Suprapubic skin (tissue), 4 donors: ENCODE data around the gene SMARCA2. TPM values are rescaled to one million over a fixed set of nuclear protein-coding genes. Genes with fewer than 3 reads are reported as not detected.
A peak's percentile ranks its signal among the peaks of the same experiment; 100 is the strongest.

Experiments used
- DNase-seq, 2 donors: peaks; one replicate each; pipeline ENCODE4 v3.0.0-alpha.2; 2019; ENCODE audit warnings: low spot score in 2 of 2
- H3K27ac ChIP-seq: fragments of 200-600 bp; sonication (generic); one replicate; pipeline ENCODE4 v1.5.1; 2019
- H3K27me3 ChIP-seq: fragments of 200-600 bp; sonication (generic); one replicate; pipeline ENCODE4 v1.5.1; 2019
- H3K36me3 ChIP-seq: fragments of 200-600 bp; sonication (generic); one replicate; pipeline ENCODE4 v1.5.1; 2019
- H3K4me1 ChIP-seq: fragments of 200-600 bp; sonication (generic); one replicate; pipeline ENCODE4 v1.5.1; 2019
- H3K4me3 ChIP-seq: fragments of 200-600 bp; sonication (generic); one replicate; pipeline ENCODE4 v1.5.1; 2019; ENCODE audit warnings: mild to moderate bottlenecking
- H3K9me3 ChIP-seq: fragments of 200-600 bp; sonication (generic); one replicate; pipeline ENCODE4 v1.5.1; 2019
- EP300 ChIP-seq: sonication (generic); formaldehyde crosslinking; IDR thresholded peaks from one replicate; pipeline ENCODE4 v1.6.1; 2017; ENCODE audit warnings: antibody characterized with exemption
- POLR2A ChIP-seq, 2 donors: fragments of 450-650 bp; IDR thresholded peaks; one replicate each; pipeline ENCODE4 v1.6.1; 2017; ENCODE audit warnings: antibody characterized with exemption in 2 of 2, mild to moderate bottlenecking in 2 of 2, moderate library complexity in 2 of 2
- POLR2AphosphoS5 ChIP-seq, 3 donors: sonication (generic); formaldehyde crosslinking; IDR thresholded peaks; one replicate each; pipeline ENCODE4 v1.6.1; 2017; ENCODE audit warnings: antibody characterized with exemption in 3 of 3
- WGBS: methylation state at CpG from one replicate; pipeline ENCODE4 v1.1.5; 2018; 5-methylcytosine and 5-hydroxymethylcytosine counted together
- total RNA-seq, 4 donors: library from RNA; depleted of rRNA; stranded (reverse); fragments of >200 nt; gene quantifications; one replicate each; pipeline ENCODE4 v1.1.0, GENCODE V29; 2016
- TF ChIP-seq, protein P1 (sequence below), 2 donors: fragments of 200-600 bp in 1 of 2; fragments of 450-650 bp in 1 of 2; sonication (generic) in 1 of 2; IDR thresholded peaks; one replicate each; pipeline ENCODE4 v1.5.1; 2016 to 2019; ENCODE audit warnings: antibody characterized with exemption in 2 of 2, mild to moderate bottlenecking in 1 of 2, moderate library complexity in 1 of 2

Gene SMARCA2
- total RNA-seq, 4 donors from 2014 or later: 88.9 to 236 (median 140) TPM

DNA sequence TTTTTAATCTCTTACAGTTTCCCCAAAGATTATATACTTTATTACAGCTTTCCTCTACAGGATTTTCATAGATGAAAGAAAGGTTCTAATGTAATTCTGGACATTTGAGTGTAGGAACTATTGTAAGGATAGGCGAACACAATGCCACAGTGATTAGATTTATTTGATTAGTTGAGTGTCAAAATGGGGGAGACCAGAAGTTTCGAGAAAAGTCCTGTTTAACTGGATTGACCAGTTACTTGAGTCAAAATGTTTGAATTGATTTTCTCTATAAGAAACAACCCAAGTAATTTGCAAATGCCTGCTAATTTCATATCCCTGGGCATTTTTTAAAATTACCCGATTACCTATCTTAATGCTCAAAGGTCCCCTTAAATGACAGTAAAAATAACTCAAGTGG, 50.6 kb downstream of the SMARCA2 start:
- DNase-seq: no peak
- Histone ChIP-seq H3K4me3 (no peak overlapping the region), H3K9me3 (no peaks in the 10 kb centered on the region), H3K27me3 (no peaks in the 10 kb centered on the region), H3K4me1 (no peaks in the 10 kb centered on the region), H3K27ac (no peak overlapping the region), H3K36me3 (peaks cover 66% of the 10 kb centered on the region)
- 60% methylated on average over 3 of the region's 3 CpGs for WGBS
- TF ChIP-seq POLR2AphosphoS5 (IDR thresholded peaks at IDR 0.05) (no peak), POLR2A (IDR thresholded peaks at IDR 0.05) (no peak), EP300 (no peak)
- TF ChIP-seq, protein P1, sequence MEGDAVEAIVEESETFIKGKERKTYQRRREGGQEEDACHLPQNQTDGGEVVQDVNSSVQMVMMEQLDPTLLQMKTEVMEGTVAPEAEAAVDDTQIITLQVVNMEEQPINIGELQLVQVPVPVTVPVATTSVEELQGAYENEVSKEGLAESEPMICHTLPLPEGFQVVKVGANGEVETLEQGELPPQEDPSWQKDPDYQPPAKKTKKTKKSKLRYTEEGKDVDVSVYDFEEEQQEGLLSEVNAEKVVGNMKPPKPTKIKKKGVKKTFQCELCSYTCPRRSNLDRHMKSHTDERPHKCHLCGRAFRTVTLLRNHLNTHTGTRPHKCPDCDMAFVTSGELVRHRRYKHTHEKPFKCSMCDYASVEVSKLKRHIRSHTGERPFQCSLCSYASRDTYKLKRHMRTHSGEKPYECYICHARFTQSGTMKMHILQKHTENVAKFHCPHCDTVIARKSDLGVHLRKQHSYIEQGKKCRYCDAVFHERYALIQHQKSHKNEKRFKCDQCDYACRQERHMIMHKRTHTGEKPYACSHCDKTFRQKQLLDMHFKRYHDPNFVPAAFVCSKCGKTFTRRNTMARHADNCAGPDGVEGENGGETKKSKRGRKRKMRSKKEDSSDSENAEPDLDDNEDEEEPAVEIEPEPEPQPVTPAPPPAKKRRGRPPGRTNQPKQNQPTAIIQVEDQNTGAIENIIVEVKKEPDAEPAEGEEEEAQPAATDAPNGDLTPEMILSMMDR (IDR thresholded peaks at IDR 0.05): no peak

DNA sequence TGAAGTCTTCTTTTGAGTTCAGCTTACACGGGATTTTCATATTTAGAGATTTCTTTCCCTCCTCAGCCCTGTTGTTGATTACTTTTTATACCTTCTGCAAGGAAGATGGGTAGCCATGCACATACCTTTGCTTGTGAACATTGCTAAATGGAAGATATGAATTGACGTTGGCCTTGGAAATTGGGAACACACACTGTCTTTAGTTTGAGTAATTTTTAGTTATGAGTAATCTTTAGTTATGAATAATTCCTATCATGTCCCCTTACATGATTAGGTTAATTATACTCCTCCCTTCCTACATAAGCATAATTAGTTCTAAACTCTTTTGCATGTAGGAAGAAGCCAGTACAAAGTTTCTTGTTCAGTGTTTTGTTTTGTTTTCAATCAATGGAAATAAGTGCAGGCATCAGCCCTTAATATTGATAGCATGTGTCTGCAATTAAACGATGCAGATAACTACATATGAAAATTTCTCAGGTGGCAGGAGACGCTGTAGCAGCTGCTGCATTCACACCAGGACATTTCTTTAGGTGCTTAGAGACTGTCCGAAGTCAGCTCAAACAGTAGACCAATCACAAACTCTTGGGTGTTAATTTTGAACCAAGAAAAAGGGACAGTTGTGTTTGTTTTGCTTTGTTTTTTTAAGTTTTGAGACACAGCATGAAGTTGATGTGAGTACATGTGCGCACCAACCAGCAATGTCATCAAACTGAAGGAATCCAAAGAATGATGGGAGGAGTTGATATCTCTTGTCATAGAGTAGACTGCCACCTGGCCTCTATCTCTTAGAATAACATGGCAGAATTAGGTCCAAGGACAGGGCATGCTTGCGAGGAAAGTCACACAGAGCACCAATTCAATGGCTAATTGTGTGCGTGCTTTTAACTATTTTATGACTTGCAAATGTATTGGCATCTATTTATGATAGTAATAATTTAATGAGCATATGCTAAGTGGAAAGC, 51.4 kb downstream of the SMARCA2 start:
- Histone ChIP-seq H3K27me3 (no peaks in the 10 kb centered on the region), H3K9me3 (no peaks in the 10 kb centered on the region), H3K4me3 (no peak overlapping the region), H3K36me3 (peaks cover 66% of the 10 kb centered on the region), H3K27ac (no peak overlapping the region), H3K4me1 (no peaks in the 10 kb centered on the region)
- 70% methylated on average over 8 of the region's 8 CpGs for WGBS
- no peak for TF ChIP-seq POLR2A (IDR thresholded peaks at IDR 0.05)
- TF ChIP-seq, protein P1 (IDR thresholded peaks at IDR 0.05): peak in 1 of 2 donors; percentile 16
- TF ChIP-seq POLR2AphosphoS5 (IDR thresholded peaks at IDR 0.05): no peak
- DNase-seq: no peak

DNA sequence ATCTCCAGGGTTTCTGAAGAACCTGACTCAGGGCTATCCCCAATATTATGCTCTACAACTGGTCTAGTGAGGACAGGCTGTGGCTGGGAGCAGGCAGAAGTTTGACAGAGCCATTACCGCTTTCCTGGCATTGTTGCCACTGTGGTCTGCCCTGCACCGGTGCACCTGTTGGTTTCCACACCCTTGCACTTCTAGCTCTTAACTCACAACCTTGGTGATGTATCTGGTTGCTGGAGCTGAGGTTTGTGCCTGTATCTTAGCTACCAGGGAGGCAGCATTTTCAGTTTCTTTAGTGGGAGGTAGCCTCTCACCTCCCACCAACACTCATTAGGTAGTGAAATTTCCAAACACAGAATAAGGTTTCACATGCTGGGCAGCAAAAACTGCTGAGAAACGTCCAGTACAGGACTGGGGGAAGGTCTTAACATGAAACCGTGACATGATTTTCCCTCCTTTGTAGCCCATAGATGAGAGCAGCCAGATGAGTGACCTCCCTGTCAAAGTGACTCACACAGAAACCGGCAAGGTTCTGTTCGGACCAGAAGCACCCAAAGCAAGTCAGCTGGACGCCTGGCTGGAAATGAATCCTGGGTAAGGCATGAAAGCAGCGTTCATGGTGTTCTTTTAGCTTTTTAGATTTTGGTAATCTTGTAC, 57.7 kb downstream of the SMARCA2 start:
- Histone ChIP-seq H3K4me1 (no peaks in the 10 kb centered on the region), H3K36me3 (peaks cover 93% of the 10 kb centered on the region), H3K4me3 (no peak overlapping the region), H3K27me3 (no peaks in the 10 kb centered on the region), H3K27ac (no peak overlapping the region), H3K9me3 (no peaks in the 10 kb centered on the region)
- WGBS: 83% methylated on average over 8 of the region's 8 CpGs
- DNase-seq: no peak
- TF ChIP-seq, protein P1 (IDR thresholded peaks at IDR 0.05): no peak
- TF ChIP-seq EP300 (no peak), POLR2A (IDR thresholded peaks at IDR 0.05) (no peak), POLR2AphosphoS5 (IDR thresholded peaks at IDR 0.05) (no peak)

DNA sequence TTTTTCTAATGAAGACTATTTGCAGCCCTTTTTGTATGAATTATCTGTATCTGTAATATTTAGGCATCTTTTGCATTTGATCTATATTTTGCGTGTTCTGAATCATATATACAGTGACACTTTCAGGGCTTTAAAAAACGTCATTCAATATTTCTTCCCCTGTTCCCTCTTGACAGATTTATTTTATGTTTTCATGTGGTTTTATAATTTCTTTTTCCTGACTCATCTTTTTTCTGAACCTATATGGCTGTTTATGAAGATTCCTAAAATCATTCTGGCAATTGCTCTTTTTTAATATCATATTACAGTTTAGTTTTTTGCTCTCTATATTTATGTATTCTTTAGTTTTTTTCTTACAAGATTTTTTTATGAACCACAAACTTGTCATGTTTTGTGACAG, 67.6 kb downstream of the SMARCA2 start:
- peaks cover 88% of the 10 kb centered on the region for H3K36me3 ChIP-seq
- H3K9me3 ChIP-seq: no peaks in the 10 kb centered on the region
- no peak overlapping the region for H3K4me3 ChIP-seq
- TF ChIP-seq, protein P1 (IDR thresholded peaks at IDR 0.05): no peak
- TF ChIP-seq POLR2AphosphoS5 (IDR thresholded peaks at IDR 0.05) (no peak), EP300 (no peak), POLR2A (IDR thresholded peaks at IDR 0.05) (no peak)
- 80% methylated on average over 2 of the region's 2 CpGs for WGBS
- H3K27me3 ChIP-seq: no peaks in the 10 kb centered on the region
- H3K27ac ChIP-seq: no peak overlapping the region
- DNase-seq: no peak
- peaks cover 11% of the 10 kb centered on the region for H3K4me1 ChIP-seq

DNA sequence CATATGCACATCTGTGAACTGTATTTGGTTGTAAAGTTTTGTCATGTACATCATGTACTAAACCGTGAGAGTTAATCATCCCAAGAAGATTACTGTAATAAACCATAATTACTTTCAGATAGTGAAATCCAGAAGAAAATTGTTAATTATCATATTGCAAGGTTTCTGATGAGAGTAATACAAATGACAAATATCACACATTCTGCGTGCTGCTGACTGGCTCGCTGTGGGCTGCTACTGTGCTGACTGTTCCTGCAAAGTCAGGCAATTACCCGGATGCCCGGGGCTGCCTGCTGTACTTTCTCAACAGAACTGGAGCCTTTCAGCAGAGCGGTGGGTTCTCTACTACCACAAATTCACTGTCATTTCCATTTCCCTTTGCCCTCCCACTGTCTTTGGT, 68.3 kb downstream of the SMARCA2 start:
- no peak for DNase-seq
- no peak overlapping the region for H3K27ac ChIP-seq
- TF ChIP-seq, protein P1 (IDR thresholded peaks at IDR 0.05): no peak
- TF ChIP-seq EP300 (no peak), POLR2A (IDR thresholded peaks at IDR 0.05) (no peak), POLR2AphosphoS5 (IDR thresholded peaks at IDR 0.05) (no peak)
- H3K9me3 ChIP-seq: no peaks in the 10 kb centered on the region
- 74% methylated on average over 6 of the region's 6 CpGs for WGBS
- H3K4me3 ChIP-seq: no peak overlapping the region
- H3K4me1 ChIP-seq: peaks cover 11% of the 10 kb centered on the region
- peaks cover 88% of the 10 kb centered on the region for H3K36me3 ChIP-seq
- H3K27me3 ChIP-seq: no peaks in the 10 kb centered on the region
